K562 (cell line): ENCODE measurements around the gene MAGI1. TPM values are rescaled to one million over a fixed set of nuclear protein-coding genes. Genes with fewer than 3 reads are reported as not detected.

ENCODE experiments used
- BRCA1 ChIP-seq, 2 experiments: fragments of 450-650 bp in 1 of 2; sonication (generic) in 1 of 2; formaldehyde crosslinking in 1 of 2; IDR thresholded peaks; 2 replicates each; pipeline versions ENCODE4 v1.5.0 to v1.6.1; 2017 to 2020; ENCODE audit warnings: mild to moderate bottlenecking in 1 of 2, missing genetic modification reagents in 1 of 2
- JUND ChIP-seq, 2 experiments: IDR thresholded peaks; 2 replicates in 1 of 2; 3 replicates in 1 of 2; pipeline ENCODE4 v1.6.1; 2011; ENCODE audit warnings: borderline replicate concordance in 2 of 2, low read depth in 2 of 2, low read length in 2 of 2, improper control_type of control experiment in 1 of 2, missing biosample characterization in 1 of 2, missing genetic modification characterization in 1 of 2, missing genetic modification reagents in 1 of 2
- MTF1 ChIP-seq: fragments of 250-450 bp; sonication (Bioruptor Pico); IDR thresholded peaks from 2 replicates; pipeline ENCODE4 v1.9.0; 2021; ENCODE audit warnings: moderate library complexity, mild to moderate bottlenecking, inconsistent platforms, borderline replicate concordance
- SRSF9 ChIP-seq: fragments of 200-400 bp; formaldehyde crosslinking; IDR thresholded peaks from 2 replicates; pipeline ENCODE4 v1.6.1; 2017; ENCODE audit warnings: low read depth, low read length, borderline replicate concordance
- ZFP36 ChIP-seq: fragments of 150-350 bp; IDR thresholded peaks from 2 replicates; pipeline ENCODE4 v1.6.1; 2018; ENCODE audit warnings: low read length, low read depth; ENCODE audit not compliant: partially characterized antibody
- ZNF384 ChIP-seq: IDR thresholded peaks from 2 replicates; pipeline ENCODE4 v1.6.1; 2012; ENCODE audit warnings: low read depth, low read length, improper control_type of control experiment
- ZNF830 ChIP-seq: fragments of 250-450 bp; sonication (Bioruptor Pico); IDR thresholded peaks from 2 replicates; pipeline ENCODE4 v1.5.0; 2021; ENCODE audit warnings: mild to moderate bottlenecking
- polyA plus RNA-seq, 8 experiments: library from polyadenylated mRNA; depleted of rRNA in 4 of 8; stranded (reverse) in 5 of 8; unstranded in 3 of 8; fragments of >200 nt; fragmentation: Nextera tagmentation in 2 of 8; fragmentation: Illumina TruSeq in 1 of 8; extraction: Ambion mirVana in 2 of 8; extraction: Trizol in 1 of 8; gene quantifications; 2 replicates each; pipeline versions ENCODE4 v1.2.1 to v1.2.3, GENCODE V29; 2011 to 2014; ENCODE audit warnings: inconsistent platforms in 1 of 8, missing spikeins in 1 of 8
- total RNA-seq, 7 experiments: library from RNA; depleted of rRNA in 6 of 7; stranded (reverse); fragments of >200 nt in 6 of 7; fragmentation: Illumina TruSeq in 2 of 7; extraction: Trizol in 2 of 7; gene quantifications; 2 replicates each; pipeline versions ENCODE4 v1.2.1 to v1.2.3, GENCODE V29; 2011 to 2021; ENCODE audit warnings: low replicate concordance in 1 of 7
- TF ChIP-seq, protein P1 (sequence below): fragments of 250-450 bp; sonication (Bioruptor Pico); IDR thresholded peaks from 2 replicates; pipeline ENCODE4 v1.5.0; 2020; ENCODE audit warnings: mild to moderate bottlenecking, borderline replicate concordance
- TF ChIP-seq, protein P2 (sequence below): fragments of 250-450 bp; sonication (Bioruptor Pico); IDR thresholded peaks from 2 replicates; pipeline ENCODE4 v1.4.0; 2020; ENCODE audit warnings: mild to moderate bottlenecking, moderate library complexity, borderline replicate concordance
- TF ChIP-seq, protein P3 (sequence below): fragments of 200-600 bp; sonication (generic); IDR thresholded peaks from one replicate; pipeline ENCODE4 v1.6.1; 2012; ENCODE audit warnings: mild to moderate bottlenecking, low read depth, low read length, inconsistent platforms

MAGI1 gene
- total and polyA plus RNA-seq, 9 of the 15 experiments (the other 6 are each of a cell fraction or from before 2014, with no cell fraction given): 7.8 to 59.4 (median 43.2) TPM

DNA sequence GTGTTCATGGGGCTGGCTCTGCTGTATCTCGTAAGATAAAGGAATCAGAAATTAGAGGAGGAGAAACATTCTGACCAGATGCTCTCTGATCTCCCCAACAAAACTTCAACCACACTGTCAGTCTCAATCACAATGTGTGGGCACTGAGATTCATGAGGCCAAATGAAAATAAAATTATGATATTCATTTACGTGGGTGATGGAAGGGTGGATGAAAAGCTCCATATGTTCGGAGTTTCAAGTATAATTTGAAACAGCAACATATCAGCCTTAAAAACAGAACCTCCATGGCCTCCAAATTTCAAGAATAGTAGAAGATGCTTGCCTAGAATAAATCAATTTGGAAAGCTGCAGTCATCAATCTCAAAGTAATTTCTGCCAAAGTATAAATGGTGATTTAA is 363.7 kb downstream of the MAGI1 start (continued):
- TF ChIP-seq BRCA1 (IDR thresholded peaks at IDR 0.05) (no peak), BRCA1 (CRISPR knock-in tag; IDR thresholded peaks at IDR 0.05) (no peak), ZNF830 (CRISPR knock-in tag) (no peak), SRSF9 (no peak), JUND (IDR thresholded peaks at IDR 0.05; ENCODE audit: borderline replicate concordance, low read depth, low read length) (no peak), JUND (tag; IDR thresholded peaks at IDR 0.05; ENCODE audit: borderline replicate concordance, low read depth, low read length) (no peak), ZNF384 (no peak), MTF1 (CRISPR knock-in tag) (no peak), ZFP36 (no peak)
- TF ChIP-seq, protein P1, sequence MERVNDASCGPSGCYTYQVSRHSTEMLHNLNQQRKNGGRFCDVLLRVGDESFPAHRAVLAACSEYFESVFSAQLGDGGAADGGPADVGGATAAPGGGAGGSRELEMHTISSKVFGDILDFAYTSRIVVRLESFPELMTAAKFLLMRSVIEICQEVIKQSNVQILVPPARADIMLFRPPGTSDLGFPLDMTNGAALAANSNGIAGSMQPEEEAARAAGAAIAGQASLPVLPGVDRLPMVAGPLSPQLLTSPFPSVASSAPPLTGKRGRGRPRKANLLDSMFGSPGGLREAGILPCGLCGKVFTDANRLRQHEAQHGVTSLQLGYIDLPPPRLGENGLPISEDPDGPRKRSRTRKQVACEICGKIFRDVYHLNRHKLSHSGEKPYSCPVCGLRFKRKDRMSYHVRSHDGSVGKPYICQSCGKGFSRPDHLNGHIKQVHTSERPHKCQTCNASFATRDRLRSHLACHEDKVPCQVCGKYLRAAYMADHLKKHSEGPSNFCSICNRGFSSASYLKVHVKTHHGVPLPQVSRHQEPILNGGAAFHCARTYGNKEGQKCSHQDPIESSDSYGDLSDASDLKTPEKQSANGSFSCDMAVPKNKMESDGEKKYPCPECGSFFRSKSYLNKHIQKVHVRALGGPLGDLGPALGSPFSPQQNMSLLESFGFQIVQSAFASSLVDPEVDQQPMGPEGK: no peak
- TF ChIP-seq, protein P2, sequence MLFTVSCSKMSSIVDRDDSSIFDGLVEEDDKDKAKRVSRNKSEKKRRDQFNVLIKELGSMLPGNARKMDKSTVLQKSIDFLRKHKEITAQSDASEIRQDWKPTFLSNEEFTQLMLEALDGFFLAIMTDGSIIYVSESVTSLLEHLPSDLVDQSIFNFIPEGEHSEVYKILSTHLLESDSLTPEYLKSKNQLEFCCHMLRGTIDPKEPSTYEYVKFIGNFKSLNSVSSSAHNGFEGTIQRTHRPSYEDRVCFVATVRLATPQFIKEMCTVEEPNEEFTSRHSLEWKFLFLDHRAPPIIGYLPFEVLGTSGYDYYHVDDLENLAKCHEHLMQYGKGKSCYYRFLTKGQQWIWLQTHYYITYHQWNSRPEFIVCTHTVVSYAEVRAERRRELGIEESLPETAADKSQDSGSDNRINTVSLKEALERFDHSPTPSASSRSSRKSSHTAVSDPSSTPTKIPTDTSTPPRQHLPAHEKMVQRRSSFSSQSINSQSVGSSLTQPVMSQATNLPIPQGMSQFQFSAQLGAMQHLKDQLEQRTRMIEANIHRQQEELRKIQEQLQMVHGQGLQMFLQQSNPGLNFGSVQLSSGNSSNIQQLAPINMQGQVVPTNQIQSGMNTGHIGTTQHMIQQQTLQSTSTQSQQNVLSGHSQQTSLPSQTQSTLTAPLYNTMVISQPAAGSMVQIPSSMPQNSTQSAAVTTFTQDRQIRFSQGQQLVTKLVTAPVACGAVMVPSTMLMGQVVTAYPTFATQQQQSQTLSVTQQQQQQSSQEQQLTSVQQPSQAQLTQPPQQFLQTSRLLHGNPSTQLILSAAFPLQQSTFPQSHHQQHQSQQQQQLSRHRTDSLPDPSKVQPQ (CRISPR knock-in tag): no peak
- TF ChIP-seq, protein P3, sequence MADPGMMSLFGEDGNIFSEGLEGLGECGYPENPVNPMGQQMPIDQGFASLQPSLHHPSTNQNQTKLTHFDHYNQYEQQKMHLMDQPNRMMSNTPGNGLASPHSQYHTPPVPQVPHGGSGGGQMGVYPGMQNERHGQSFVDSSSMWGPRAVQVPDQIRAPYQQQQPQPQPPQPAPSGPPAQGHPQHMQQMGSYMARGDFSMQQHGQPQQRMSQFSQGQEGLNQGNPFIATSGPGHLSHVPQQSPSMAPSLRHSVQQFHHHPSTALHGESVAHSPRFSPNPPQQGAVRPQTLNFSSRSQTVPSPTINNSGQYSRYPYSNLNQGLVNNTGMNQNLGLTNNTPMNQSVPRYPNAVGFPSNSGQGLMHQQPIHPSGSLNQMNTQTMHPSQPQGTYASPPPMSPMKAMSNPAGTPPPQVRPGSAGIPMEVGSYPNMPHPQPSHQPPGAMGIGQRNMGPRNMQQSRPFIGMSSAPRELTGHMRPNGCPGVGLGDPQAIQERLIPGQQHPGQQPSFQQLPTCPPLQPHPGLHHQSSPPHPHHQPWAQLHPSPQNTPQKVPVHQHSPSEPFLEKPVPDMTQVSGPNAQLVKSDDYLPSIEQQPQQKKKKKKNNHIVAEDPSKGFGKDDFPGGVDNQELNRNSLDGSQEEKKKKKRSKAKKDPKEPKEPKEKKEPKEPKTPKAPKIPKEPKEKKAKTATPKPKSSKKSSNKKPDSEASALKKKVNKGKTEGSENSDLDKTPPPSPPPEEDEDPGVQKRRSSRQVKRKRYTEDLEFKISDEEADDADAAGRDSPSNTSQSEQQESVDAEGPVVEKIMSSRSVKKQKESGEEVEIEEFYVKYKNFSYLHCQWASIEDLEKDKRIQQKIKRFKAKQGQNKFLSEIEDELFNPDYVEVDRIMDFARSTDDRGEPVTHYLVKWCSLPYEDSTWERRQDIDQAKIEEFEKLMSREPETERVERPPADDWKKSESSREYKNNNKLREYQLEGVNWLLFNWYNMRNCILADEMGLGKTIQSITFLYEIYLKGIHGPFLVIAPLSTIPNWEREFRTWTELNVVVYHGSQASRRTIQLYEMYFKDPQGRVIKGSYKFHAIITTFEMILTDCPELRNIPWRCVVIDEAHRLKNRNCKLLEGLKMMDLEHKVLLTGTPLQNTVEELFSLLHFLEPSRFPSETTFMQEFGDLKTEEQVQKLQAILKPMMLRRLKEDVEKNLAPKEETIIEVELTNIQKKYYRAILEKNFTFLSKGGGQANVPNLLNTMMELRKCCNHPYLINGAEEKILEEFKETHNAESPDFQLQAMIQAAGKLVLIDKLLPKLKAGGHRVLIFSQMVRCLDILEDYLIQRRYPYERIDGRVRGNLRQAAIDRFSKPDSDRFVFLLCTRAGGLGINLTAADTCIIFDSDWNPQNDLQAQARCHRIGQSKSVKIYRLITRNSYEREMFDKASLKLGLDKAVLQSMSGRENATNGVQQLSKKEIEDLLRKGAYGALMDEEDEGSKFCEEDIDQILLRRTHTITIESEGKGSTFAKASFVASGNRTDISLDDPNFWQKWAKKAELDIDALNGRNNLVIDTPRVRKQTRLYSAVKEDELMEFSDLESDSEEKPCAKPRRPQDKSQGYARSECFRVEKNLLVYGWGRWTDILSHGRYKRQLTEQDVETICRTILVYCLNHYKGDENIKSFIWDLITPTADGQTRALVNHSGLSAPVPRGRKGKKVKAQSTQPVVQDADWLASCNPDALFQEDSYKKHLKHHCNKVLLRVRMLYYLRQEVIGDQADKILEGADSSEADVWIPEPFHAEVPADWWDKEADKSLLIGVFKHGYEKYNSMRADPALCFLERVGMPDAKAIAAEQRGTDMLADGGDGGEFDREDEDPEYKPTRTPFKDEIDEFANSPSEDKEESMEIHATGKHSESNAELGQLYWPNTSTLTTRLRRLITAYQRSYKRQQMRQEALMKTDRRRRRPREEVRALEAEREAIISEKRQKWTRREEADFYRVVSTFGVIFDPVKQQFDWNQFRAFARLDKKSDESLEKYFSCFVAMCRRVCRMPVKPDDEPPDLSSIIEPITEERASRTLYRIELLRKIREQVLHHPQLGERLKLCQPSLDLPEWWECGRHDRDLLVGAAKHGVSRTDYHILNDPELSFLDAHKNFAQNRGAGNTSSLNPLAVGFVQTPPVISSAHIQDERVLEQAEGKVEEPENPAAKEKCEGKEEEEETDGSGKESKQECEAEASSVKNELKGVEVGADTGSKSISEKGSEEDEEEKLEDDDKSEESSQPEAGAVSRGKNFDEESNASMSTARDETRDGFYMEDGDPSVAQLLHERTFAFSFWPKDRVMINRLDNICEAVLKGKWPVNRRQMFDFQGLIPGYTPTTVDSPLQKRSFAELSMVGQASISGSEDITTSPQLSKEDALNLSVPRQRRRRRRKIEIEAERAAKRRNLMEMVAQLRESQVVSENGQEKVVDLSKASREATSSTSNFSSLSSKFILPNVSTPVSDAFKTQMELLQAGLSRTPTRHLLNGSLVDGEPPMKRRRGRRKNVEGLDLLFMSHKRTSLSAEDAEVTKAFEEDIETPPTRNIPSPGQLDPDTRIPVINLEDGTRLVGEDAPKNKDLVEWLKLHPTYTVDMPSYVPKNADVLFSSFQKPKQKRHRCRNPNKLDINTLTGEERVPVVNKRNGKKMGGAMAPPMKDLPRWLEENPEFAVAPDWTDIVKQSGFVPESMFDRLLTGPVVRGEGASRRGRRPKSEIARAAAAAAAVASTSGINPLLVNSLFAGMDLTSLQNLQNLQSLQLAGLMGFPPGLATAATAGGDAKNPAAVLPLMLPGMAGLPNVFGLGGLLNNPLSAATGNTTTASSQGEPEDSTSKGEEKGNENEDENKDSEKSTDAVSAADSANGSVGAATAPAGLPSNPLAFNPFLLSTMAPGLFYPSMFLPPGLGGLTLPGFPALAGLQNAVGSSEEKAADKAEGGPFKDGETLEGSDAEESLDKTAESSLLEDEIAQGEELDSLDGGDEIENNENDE: no peak
